Dedifferentiated amniotic fluid mesenchymal stem cell (primary cell): ENCODE data around the gene TBC1D12.

Source experiments
- DNase-seq: peaks from one replicate; pipeline ENCODE4 v3.0.0-alpha.2; 2016; ENCODE audit errors: extremely low spot score

The TBC1D12 gene

GRCh38 chr10:94407668-94408067 lies 5.3 kb downstream of the TBC1D12 start:
- no peak for DNase-seq

- no peak for DNase-seq
Observed at GRCh38 chr10:94409021-94409657, 6.8 kb downstream of the TBC1D12 start.

- no peak for DNase-seq
Observed at GRCh38 chr10:94411304-94411703, 9.0 kb downstream of the TBC1D12 start.

- peak; percentile 79 for DNase-seq
Observed at GRCh38 chr10:94412449-94412848, 10.1 kb downstream of the TBC1D12 start.

- no peak for DNase-seq
Observed at GRCh38 chr10:94413361-94413760, 11.0 kb downstream of the TBC1D12 start.

- no peak for DNase-seq
Observed at GRCh38 chr10:94416896-94417295, 14.6 kb downstream of the TBC1D12 start.

GRCh38 chr10:94417321-94417720 lies 15.0 kb downstream of the TBC1D12 start:
- no peak for DNase-seq

- DNase-seq, result no peak
Observed at GRCh38 chr10:94420516-94420915, 18.2 kb downstream of the TBC1D12 start.

GRCh38 chr10:94420998-94421528 lies 18.7 kb downstream of the TBC1D12 start:
- no peak for DNase-seq

GRCh38 chr10:94423627-94424026 lies 21.3 kb downstream of the TBC1D12 start:
- DNase-seq, result peak; percentile 34

GRCh38 chr10:94424714-94425337 lies 22.5 kb downstream of the TBC1D12 start:
- DNase-seq, result no peak

GRCh38 chr10:94425942-94426341 lies 23.6 kb downstream of the TBC1D12 start:
- DNase-seq, result no peak

GRCh38 chr10:94427166-94427565 lies 24.8 kb downstream of the TBC1D12 start:
- no peak for DNase-seq

GRCh38 chr10:94428766-94429707 lies 26.7 kb downstream of the TBC1D12 start:
- peak; percentile 78 for DNase-seq

- DNase-seq, result no peak
Observed at GRCh38 chr10:94430701-94431100, 28.4 kb downstream of the TBC1D12 start.

GRCh38 chr10:94432443-94432842 lies 30.1 kb downstream of the TBC1D12 start:
- no peak for DNase-seq

GRCh38 chr10:94439275-94439861 lies 37.0 kb downstream of the TBC1D12 start:
- no peak for DNase-seq

GRCh38 chr10:94440096-94440495 lies 37.8 kb downstream of the TBC1D12 start:
- DNase-seq, result no peak

- no peak for DNase-seq
Observed at GRCh38 chr10:94443047-94443446, 40.7 kb downstream of the TBC1D12 start.

GRCh38 chr10:94443549-94443948 lies 41.2 kb downstream of the TBC1D12 start:
- no peak for DNase-seq

- no peak for DNase-seq
Observed at GRCh38 chr10:94450782-94451181, 48.4 kb downstream of the TBC1D12 start.
